ENCODE results near the gene DUSP28.

The DUSP28 gene

DNA sequence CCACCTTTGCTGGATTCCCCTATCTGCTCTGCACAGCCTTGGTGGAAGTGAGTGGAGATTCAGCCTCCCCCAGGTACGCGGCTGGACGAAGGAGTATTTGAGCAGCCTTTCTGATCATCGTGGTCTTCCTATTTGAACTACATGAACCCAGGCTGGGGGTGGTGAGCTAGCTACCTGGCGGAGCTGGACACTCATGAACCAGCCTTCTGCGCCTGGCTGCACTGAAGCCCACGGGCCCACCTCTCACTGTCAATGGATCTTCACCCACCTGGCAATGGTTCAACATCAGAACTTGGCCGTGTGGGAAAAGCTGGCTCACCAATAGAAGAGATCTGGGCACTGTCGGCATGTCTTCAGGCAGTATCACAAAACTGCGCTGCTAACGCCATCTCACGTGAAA, 37.8 kb upstream of the DUSP28 start:
- H3K4me3 ChIP-seq (ENCODE audit: low read depth, low read length), result no peak overlapping the region
- TF ChIP-seq, protein P1, sequence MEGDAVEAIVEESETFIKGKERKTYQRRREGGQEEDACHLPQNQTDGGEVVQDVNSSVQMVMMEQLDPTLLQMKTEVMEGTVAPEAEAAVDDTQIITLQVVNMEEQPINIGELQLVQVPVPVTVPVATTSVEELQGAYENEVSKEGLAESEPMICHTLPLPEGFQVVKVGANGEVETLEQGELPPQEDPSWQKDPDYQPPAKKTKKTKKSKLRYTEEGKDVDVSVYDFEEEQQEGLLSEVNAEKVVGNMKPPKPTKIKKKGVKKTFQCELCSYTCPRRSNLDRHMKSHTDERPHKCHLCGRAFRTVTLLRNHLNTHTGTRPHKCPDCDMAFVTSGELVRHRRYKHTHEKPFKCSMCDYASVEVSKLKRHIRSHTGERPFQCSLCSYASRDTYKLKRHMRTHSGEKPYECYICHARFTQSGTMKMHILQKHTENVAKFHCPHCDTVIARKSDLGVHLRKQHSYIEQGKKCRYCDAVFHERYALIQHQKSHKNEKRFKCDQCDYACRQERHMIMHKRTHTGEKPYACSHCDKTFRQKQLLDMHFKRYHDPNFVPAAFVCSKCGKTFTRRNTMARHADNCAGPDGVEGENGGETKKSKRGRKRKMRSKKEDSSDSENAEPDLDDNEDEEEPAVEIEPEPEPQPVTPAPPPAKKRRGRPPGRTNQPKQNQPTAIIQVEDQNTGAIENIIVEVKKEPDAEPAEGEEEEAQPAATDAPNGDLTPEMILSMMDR (IDR thresholded peaks at IDR 0.05; ENCODE audit: low read depth, low read length), result no peak

DNA sequence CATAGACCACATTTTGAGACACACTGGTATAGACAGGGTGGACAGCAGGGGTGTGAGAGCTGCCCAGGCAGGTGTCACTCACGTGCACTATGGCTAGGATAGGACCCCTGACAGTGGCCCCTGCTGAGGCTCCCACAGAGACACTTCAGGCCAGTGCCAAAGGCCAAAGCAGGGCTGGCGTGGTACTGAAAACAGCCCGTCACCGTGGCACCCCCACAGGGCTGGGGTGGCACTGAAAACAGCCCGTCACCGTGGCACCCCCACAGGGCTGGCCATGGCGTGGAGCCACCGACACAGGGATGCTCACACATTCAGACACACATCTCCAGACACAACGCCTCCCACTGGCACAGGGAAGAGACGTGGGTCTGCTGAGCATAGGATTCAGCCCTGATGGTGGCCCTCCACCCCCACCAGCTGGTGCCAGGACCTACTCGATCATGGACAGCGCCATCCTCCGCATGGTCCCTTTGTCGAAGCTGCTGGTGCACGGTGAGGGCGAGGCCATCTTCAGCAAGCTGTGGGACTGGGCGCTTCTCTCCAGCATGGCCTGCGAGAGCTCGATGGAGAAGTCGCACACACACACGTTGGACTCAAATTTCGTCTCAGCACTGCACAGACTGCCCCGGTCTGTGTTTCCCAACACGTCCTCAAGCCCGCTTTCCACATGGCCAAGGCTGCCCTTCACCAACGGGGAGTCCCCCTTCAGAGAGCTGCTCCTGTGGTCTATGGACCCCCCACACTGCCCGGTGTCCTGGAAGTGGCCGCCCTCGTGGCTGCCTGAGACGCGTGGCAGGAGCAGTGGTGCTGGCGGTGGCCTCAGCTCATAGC, 36.5 kb upstream of the DUSP28 start:
- TF ChIP-seq, protein P1 (IDR thresholded peaks at IDR 0.05; ENCODE audit: low read depth, low read length), result no peak
- no peak overlapping the region for H3K4me3 ChIP-seq (ENCODE audit: low read depth, low read length)

DNA sequence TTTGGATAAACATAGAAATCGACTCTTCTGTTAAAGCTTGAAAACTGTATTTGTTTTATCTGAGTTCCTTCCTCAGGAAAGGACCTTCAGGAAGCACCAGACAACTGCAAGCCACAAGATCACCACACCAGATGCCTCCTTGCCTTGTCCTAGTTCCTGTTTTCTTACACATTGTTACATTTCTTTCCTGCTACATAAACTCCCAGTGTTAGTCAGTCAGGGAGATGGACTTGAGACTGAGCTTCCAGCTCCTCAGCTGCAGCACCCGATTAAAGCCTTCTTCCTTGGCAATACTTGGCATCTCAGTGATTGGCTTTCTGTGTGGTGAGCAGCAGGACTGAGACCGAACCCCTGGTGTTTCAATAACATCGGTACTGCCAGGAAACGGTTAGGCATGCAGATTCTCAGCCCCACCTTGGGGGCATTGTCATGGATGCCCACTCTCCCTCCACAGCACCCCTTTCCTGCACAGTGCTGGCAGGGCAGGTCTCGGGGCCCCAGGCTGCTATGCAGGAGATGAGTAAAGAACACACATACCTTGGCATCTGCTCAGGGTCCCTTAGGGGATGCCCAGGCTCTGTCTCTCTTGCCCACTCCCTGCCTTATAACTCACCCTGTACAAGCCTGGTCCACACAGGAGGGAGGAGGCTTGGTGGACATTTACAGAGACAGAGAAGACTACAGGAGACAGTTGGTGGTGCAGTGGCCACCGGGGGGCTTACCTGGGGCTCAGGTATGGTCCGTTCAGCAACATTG, 35.0 kb upstream of the DUSP28 start:
- H3K4me3 ChIP-seq (ENCODE audit: low read depth, low read length), result no peak overlapping the region

DNA sequence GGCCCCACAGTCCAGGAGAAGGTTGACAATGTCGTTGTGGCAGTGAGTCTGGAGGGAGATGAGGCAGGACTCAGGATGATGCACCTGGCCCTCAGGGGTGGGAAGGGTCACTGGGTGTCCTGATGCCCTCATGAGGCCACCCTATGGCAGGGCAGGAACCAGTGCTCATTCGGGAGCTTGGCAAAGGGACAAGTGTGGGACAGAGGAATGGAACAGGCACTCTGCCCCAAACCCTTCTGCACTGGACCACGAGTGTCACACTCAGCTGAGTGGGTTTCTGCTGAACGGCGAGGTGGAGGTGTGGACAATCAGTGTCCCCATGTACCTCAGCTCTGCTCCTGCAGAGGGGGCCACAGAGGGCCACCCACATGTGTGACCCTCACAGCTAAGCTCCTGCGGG, 34.4 kb upstream of the DUSP28 start:
- TF ChIP-seq, protein P1 (IDR thresholded peaks at IDR 0.05; ENCODE audit: low read depth, low read length), result no peak
- H3K4me3 ChIP-seq (ENCODE audit: low read depth, low read length), result no peak overlapping the region

More for the DNA sequence above, 35.0 kb upstream of the DUSP28 start:
- TF ChIP-seq, protein P1 (IDR thresholded peaks at IDR 0.05; ENCODE audit: low read depth, low read length), result no peak

DNA sequence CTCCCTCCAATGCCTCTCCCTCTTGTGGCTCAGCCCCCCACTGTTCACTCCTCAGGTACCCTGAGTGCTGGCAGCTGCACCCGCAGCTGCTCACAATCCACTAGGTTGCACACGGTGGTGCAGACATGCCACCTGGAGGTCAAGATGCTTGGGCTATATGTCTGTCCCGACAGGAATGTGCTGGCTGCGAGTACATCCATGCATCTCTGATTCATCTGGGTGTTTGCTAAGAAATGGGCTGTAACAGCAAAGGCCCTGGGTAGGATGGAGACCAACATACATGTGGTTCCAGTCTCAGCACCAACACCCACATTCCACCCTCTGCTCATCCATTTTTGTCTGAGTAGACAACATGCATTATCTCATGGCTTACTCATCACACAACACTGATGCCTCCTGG, 33.6 kb upstream of the DUSP28 start:
- TF ChIP-seq, protein P1 (IDR thresholded peaks at IDR 0.05; ENCODE audit: low read depth, low read length), result no peak
- no peak overlapping the region for H3K4me3 ChIP-seq (ENCODE audit: low read depth, low read length)

DNA sequence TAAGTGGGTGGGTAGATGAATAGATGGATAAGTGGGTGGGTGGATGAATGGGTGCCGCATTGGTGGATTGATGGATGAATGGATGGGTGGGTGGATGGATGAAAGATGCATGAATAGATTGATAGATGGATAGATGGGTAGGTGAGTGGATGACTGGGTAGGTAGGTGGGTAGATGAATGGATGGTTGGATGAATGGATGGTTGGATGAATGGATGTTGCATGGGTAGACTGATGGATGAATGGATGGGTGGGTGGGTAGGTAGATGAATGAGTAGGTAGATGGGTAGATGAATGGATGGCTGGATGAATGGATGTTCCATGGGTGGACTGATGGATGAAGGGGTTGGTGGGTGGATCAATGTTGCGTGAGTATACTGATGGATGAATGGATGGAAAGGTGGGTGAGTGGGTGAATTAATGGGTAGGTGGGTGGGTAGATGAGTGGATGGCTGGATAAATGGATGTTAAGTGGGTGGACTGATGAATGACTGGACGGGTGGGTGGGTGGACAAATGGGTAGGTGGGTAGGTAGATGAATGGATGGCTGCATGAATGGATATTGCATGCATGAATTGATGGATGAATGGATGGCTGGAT, 32.9 kb upstream of the DUSP28 start:
- no peak overlapping the region for H3K4me3 ChIP-seq (ENCODE audit: low read depth, low read length)
- TF ChIP-seq, protein P1 (IDR thresholded peaks at IDR 0.05; ENCODE audit: low read depth, low read length), result no peak
